HUES48 (cell line): ENCODE data around the gene NUP43.
"Not testable (repeated sequence)": the region's sequence is repeated elsewhere in the genome, so short reads cannot be mapped to it uniquely, and the experiment has no call there.

Experiments used
- H3K27ac ChIP-seq: one replicate; pipeline ENCODE4 v1.7.0; 2013; ENCODE audit warnings: low read depth, low read length, inconsistent platforms
- H3K27me3 ChIP-seq: 2 replicates; pipeline ENCODE4 v1.6.1; 2013; ENCODE audit warnings: mild to moderate bottlenecking, low read length; ENCODE audit not compliant: control insufficient read depth, insufficient read depth
- H3K36me3 ChIP-seq: 2 replicates; pipeline ENCODE4 v1.6.1; 2013; ENCODE audit warnings: low read length; ENCODE audit not compliant: control insufficient read depth, insufficient read depth
- H3K4me1 ChIP-seq: 2 replicates; pipeline ENCODE4 v1.6.1; 2013; ENCODE audit warnings: mild to moderate bottlenecking, low read length; ENCODE audit not compliant: control insufficient read depth, insufficient read depth
- H3K4me3 ChIP-seq: 2 replicates; pipeline ENCODE4 v1.5.1; 2013; ENCODE audit warnings: mild to moderate bottlenecking, low read depth, low read length
- H3K9ac ChIP-seq: 2 replicates; pipeline ENCODE4 v1.6.1; 2013; ENCODE audit warnings: mild to moderate bottlenecking, low read depth, low read length, moderate library complexity
- H3K9me3 ChIP-seq: 2 replicates; pipeline ENCODE4 v1.6.1; 2013; ENCODE audit warnings: low read length; ENCODE audit not compliant: control insufficient read depth, insufficient read depth

NUP43 gene

GRCh38 chr6:149749082-149749593, 2.8 kb upstream of the NUP43 start:
- Histone ChIP-seq H3K27ac (peak overlapping the region; percentile 96), H3K4me1 (0 out of 2 replicates have a peak, but pooled peaks cover 14% of the 10 kb centered on the region), H3K9ac (peak overlapping the region; percentile 73; the same call in 1 of the 2 replicates), H3K4me3 (peak overlapping the region; percentile 96)
- not testable (repeated sequence) for H3K27me3 ChIP-seq, H3K9me3 ChIP-seq, H3K36me3 ChIP-seq

GRCh38 chr6:149745252-149745651, 1.1 kb downstream of the NUP43 start:
- Histone ChIP-seq H3K4me1 (0 out of 2 replicates have a peak, but pooled peaks cover 11% of the 10 kb centered on the region), H3K4me3 (peak overlapping the region; percentile 92), H3K36me3 (peaks cover 34% of the 10 kb centered on the region)
- not testable (repeated sequence) for H3K9me3 ChIP-seq, H3K9ac ChIP-seq, H3K27ac ChIP-seq, H3K27me3 ChIP-seq

- Histone ChIP-seq H3K27ac (no peak overlapping the region), H3K36me3 (peaks cover 90% of the 10 kb centered on the region), H3K4me3 (no peak overlapping the region), H3K27me3 (no peaks in the 10 kb centered on the region), H3K9ac (no peak overlapping the region), H3K4me1 (no peaks in the 10 kb centered on the region), H3K9me3 (no peaks in the 10 kb centered on the region)
These were observed 11.4 kb downstream of the NUP43 start for GRCh38 chr6:149734915-149735314.

GRCh38 chr6:149733089-149733720, 13.1 kb downstream of the NUP43 start:
- Histone ChIP-seq H3K27me3 (no peaks in the 10 kb centered on the region), H3K9ac (no peak overlapping the region), H3K27ac (no peak overlapping the region), H3K36me3 (peaks cover 90% of the 10 kb centered on the region), H3K4me3 (no peak overlapping the region), H3K9me3 (no peaks in the 10 kb centered on the region), H3K4me1 (no peaks in the 10 kb centered on the region)

- H3K36me3 ChIP-seq: peaks cover 91% of the 10 kb centered on the region
These were observed 16.5 kb downstream of the NUP43 start for GRCh38 chr6:149729824-149730223.

GRCh38 chr6:149728499-149729234, 17.7 kb downstream of the NUP43 start:
- no peak overlapping the region for H3K27ac ChIP-seq
- H3K9me3 ChIP-seq: no peaks in the 10 kb centered on the region
- no peaks in the 10 kb centered on the region for H3K4me1 ChIP-seq
- H3K36me3 ChIP-seq: peaks cover 91% of the 10 kb centered on the region
- H3K4me3 ChIP-seq: no peak overlapping the region
- H3K9ac ChIP-seq: no peak overlapping the region
- H3K27me3 ChIP-seq: no peaks in the 10 kb centered on the region

More at GRCh38 chr6:149729824-149730223, 16.5 kb downstream of the NUP43 start:
- Histone ChIP-seq H3K27me3 (no peaks in the 10 kb centered on the region), H3K4me1 (no peaks in the 10 kb centered on the region), H3K9ac (no peak overlapping the region), H3K9me3 (no peaks in the 10 kb centered on the region), H3K4me3 (no peak overlapping the region), H3K27ac (no peak overlapping the region)

GRCh38 chr6:149727793-149728498, 18.4 kb downstream of the NUP43 start:
- Histone ChIP-seq H3K4me3 (no peak overlapping the region), H3K9me3 (no peaks in the 10 kb centered on the region), H3K27me3 (no peaks in the 10 kb centered on the region), H3K27ac (no peak overlapping the region), H3K36me3 (peaks cover 91% of the 10 kb centered on the region), H3K4me1 (no peaks in the 10 kb centered on the region), H3K9ac (no peak overlapping the region)

GRCh38 chr6:149725785-149726184, 20.5 kb downstream of the NUP43 start:
- no peak overlapping the region for H3K4me3 ChIP-seq
- no peaks in the 10 kb centered on the region for H3K27me3 ChIP-seq
- H3K4me1 ChIP-seq: no peaks in the 10 kb centered on the region
- no peaks in the 10 kb centered on the region for H3K9me3 ChIP-seq
- no peak overlapping the region for H3K27ac ChIP-seq
- no peak overlapping the region for H3K9ac ChIP-seq
- H3K36me3 ChIP-seq: peaks cover 79% of the 10 kb centered on the region

- Histone ChIP-seq H3K27me3 (no peaks in the 10 kb centered on the region), H3K36me3 (peaks cover 60% of the 10 kb centered on the region), H3K4me3 (no peak overlapping the region), H3K27ac (no peak overlapping the region), H3K9me3 (no peaks in the 10 kb centered on the region), H3K4me1 (no peaks in the 10 kb centered on the region), H3K9ac (no peak overlapping the region)
These were observed 22.4 kb downstream of the NUP43 start for GRCh38 chr6:149723771-149724417.

GRCh38 chr6:149723262-149723661, 23.1 kb downstream of the NUP43 start:
- no peak overlapping the region for H3K4me3 ChIP-seq
- no peaks in the 10 kb centered on the region for H3K27me3 ChIP-seq
- H3K4me1 ChIP-seq: peaks cover 4% of the 10 kb centered on the region; the same call in 1 of the 2 replicates
- H3K27ac ChIP-seq: no peak overlapping the region
- H3K9me3 ChIP-seq: no peaks in the 10 kb centered on the region
- peaks cover 54% of the 10 kb centered on the region for H3K36me3 ChIP-seq
- no peak overlapping the region for H3K9ac ChIP-seq
